CD4-positive, CD25-positive, alpha-beta regulatory T cell (primary cell): ENCODE results near the gene TMUB1. TPM values are rescaled to one million over a fixed set of nuclear protein-coding genes. Genes with fewer than 3 reads are reported as not detected.

Experiments
- ATAC-seq, 2 donors: fragments of 150-1000 bp; cut with Tn5 transposase; one replicate each; pipeline ENCODE4 v1.10.0; 2021; ENCODE audit warnings: low read depth in 2 of 2, moderate number of reproducible peaks in 2 of 2, moderate library complexity in 1 of 2
- DNase-seq, 3 donors: peaks; one replicate each; pipeline versions ENCODE4 v3.0.0 to v3.0.0-alpha.2; 2012 to 2022; ENCODE audit warnings: mixed read lengths in 1 of 3
- H3K27ac ChIP-seq: one replicate; pipeline ENCODE4 v1.7.0; 2013; ENCODE audit warnings: mild to moderate bottlenecking, low read length; ENCODE audit not compliant: insufficient read depth, poor library complexity, severe bottlenecking
- H3K27me3 ChIP-seq: one replicate; pipeline ENCODE4 v1.7.0; 2013; ENCODE audit warnings: low read length; ENCODE audit not compliant: control insufficient read depth, insufficient read depth
- H3K36me3 ChIP-seq: one replicate; pipeline ENCODE4 v1.7.0; 2013; ENCODE audit warnings: mild to moderate bottlenecking, low read length, moderate library complexity; ENCODE audit not compliant: control insufficient read depth, insufficient read depth
- H3K4me1 ChIP-seq: 2 replicates; pipeline ENCODE4 v1.7.0; 2013; ENCODE audit warnings: mild to moderate bottlenecking, low read length; ENCODE audit not compliant: insufficient read depth, control insufficient read depth, poor library complexity, severe bottlenecking
- H3K4me3 ChIP-seq: one replicate; pipeline ENCODE4 v1.7.0; 2013; ENCODE audit warnings: low read depth, mild to moderate bottlenecking, low read length, moderate library complexity
- H3K9me3 ChIP-seq, 2 experiments: 1 replicate in 1 of 2; 2 replicates in 1 of 2; pipeline ENCODE4 v1.7.0; 2013; ENCODE audit warnings: low read length in 2 of 2, mild to moderate bottlenecking in 1 of 2, moderate library complexity in 1 of 2; ENCODE audit not compliant: control insufficient read depth in 2 of 2
- H3K27ac Mint-ChIP-seq, 3 donors: one replicate each; pipeline ENCODE4 v1.8.0; 2020 to 2022; ENCODE audit warnings: mild to moderate bottlenecking in 3 of 3, mixed read lengths in 3 of 3, moderate library complexity in 2 of 3
- H3K27me3 Mint-ChIP-seq: one replicate; pipeline ENCODE4 v1.8.0; 2022; ENCODE audit warnings: mild to moderate bottlenecking, mixed read lengths
- H3K36me3 Mint-ChIP-seq: one replicate; pipeline ENCODE4 v1.8.0; 2020; ENCODE audit warnings: mixed read lengths
- H3K4me1 Mint-ChIP-seq, 4 donors: one replicate each; pipeline ENCODE4 v1.8.0; 2020 to 2022; ENCODE audit warnings: mixed read lengths in 4 of 4, mild to moderate bottlenecking in 1 of 4
- H3K4me3 Mint-ChIP-seq, 4 donors: one replicate each; pipeline ENCODE4 v1.8.0; 2020 to 2022; ENCODE audit warnings: mild to moderate bottlenecking in 4 of 4, mixed read lengths in 4 of 4, moderate library complexity in 3 of 4
- H3K9me3 Mint-ChIP-seq, 7 donors: one replicate each; pipeline ENCODE4 v1.8.0; 2020 to 2022; ENCODE audit warnings: mixed read lengths in 7 of 7, mild to moderate bottlenecking in 3 of 7, moderate library complexity in 2 of 7
- polyA plus RNA-seq, 4 donors: library from polyadenylated mRNA; unstranded; fragments of 300-500 nt; fragmentation: Illumina TruSeq; gene quantifications; one replicate each; pipeline ENCODE4 v1.2.3, GENCODE V29; 2021
- total RNA-seq: library from RNA; stranded (reverse); gene quantifications from one replicate; pipeline ENCODE4 v1.2.3, GENCODE V29; 2022

TMUB1 gene, protein sequence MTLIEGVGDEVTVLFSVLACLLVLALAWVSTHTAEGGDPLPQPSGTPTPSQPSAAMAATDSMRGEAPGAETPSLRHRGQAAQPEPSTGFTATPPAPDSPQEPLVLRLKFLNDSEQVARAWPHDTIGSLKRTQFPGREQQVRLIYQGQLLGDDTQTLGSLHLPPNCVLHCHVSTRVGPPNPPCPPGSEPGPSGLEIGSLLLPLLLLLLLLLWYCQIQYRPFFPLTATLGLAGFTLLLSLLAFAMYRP
- total RNA-seq (53.9 TPM), polyA plus RNA-seq (10 to 100 TPM; 41.1 to 54.6 (median 48.3) TPM)

DNA sequence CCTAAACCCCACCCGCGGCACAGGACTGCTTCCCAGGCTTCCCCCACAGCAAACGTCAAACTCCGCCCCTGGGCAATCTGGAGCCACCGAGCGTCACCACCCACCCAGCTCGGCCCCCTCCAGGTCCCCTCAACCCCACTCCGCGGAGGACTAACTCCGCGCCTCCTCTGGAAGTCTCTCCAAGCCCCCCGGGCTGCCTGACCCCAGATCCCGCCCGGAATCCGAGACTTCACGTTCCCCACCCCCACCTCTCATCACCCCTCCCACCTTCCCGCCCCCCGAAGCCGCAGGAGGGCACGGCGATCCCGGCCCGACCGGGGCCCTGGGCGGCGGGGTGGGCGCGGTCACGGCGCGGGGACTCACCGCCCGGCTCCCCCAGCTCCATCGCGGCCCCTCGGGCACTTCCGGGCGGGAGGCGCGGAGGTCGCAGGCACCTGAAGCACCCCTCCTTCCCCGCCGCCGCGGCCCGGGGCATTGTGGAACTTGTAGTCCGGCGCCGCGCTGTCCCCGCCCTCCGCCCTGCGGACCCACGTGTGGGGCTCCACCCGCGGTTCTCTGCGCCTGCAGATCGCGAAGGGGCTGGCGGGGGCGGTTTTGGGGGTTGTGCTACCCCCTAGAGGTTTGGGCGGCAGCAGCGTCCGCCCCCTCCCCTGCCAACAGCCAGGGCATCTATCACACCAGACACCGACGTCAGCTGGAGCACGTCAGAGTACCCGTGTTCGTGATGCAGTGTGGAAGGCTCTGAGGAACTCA, at the start of gene TMUB1:
TMUB1 (minus strand) TSS at position 423 of the 753 bp plus-strand sequence. CDS start 930 bp downstream, outside the sequence.
- Histone ChIP-seq H3K36me3 (no peaks in the 10 kb centered on the region), H3K4me1 (peaks cover 64% of the 10 kb centered on the region), H3K27me3 (peaks cover 10% of the 10 kb centered on the region), H3K9me3 (no peaks in the 10 kb centered on the region), H3K4me3 (peak within 1 kb of the TSS; percentile 79), H3K27ac (peak within 1 kb of the TSS; percentile 91)
- Mint-ChIP-seq H3K36me3 (no peaks in the 10 kb centered on the region), H3K4me3 (peak within 1 kb of the TSS; percentile 87 to 92 (median 90)), H3K4me1 (peaks cover 4 to 59% (median 19%) of the 10 kb centered on the region in 4 donors), H3K27me3 (peaks cover 17% of the 10 kb centered on the region), H3K9me3 (peaks cover 0 to 3% (median 0%) of the 10 kb centered on the region in 7 donors), H3K27ac (peak within 1 kb of the TSS; percentile 93 to 95 (median 94))
- DNase-seq: peak; percentile 86 to 89 (median 89)
- ATAC-seq: peak; percentile 67

DNA sequence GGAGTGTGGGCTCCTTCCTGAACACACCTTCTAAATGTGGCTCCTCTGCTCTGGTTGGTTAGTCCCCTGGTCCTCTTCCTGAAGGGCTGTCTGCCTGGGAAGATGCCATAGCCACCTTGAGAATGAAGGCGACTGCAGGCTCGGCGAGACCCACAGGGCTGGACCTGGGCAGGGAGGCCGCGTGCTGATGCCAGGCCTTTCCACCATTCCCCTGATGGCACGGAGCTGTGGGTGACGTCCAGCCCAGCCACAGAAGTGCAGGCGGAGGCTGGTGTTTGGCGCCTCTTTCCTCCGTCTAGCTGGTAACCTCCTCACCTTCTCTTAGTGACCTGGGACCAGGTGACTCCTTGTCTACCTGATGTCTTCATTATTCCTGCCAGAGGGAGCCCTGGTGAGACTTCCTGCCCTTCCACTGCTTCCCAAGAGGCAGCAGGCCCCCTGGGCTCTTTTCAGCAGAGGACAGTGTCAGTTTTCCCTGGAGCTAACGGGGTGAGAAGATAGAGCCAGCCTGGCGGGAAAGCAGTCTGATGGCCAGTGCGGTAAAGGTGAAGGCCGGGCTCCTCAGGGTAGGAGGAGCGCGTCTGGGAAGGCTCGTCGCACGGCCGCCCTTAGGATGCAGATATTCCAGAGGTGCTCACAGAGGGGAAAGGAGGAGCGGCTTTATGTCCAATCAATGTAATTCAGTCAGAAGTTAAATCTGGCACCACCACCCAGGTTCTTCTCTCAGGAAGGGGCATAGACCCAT, 49.3 kb upstream of the TMUB1 start:
- H3K36me3 Mint-ChIP-seq: peaks cover 5% of the 10 kb centered on the region

DNA sequence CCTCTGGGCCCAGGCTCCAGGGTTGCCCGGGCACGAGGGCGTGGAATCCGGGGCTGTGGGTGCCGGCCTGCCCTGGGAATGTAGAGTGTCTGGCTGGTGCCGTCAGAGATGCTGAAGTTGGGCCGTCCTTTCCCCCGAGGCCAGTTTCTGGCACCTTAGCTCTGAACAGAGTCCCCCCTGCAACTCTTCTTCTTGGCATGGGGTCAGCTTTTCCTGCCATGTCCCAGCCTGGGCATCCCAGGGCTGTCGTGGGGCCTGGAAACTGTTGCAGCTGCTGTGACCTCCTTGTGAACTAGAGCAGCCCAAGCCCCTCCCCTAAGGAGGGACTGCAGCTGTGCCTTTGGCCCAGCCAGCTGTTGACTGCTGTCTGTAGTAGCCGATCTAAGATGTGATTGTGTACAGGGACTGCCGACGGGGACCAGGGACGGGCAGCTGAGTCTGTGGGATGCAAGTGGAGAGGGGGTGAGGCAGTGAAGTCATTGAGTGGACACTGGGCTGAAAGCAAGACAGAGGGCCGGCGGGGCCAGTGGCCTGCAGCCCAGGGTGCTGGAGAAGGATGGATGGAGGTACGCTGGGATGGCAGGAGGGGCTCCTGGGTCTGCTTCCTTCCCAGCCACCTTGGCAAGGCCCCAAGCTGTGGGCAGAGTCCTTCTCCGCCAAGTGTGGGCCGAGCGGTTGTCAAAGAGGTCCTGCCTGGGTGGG, 48.5 kb upstream of the TMUB1 start:
- Histone ChIP-seq H3K4me3 (no peak overlapping the region), H3K27me3 (no peaks in the 10 kb centered on the region), H3K9me3 (no peaks in the 10 kb centered on the region), H3K4me1 (no peaks in the 10 kb centered on the region), H3K27ac (no peak overlapping the region), H3K36me3 (peaks cover 4% of the 10 kb centered on the region)
- Mint-ChIP-seq H3K9me3 (no peaks in the 10 kb centered on the region), H3K4me3 (no peak overlapping the region), H3K27ac (no peak overlapping the region), H3K4me1 (no peaks in the 10 kb centered on the region), H3K27me3 (no peaks in the 10 kb centered on the region), H3K36me3 (peaks cover 5% of the 10 kb centered on the region)
- DNase-seq (no peak), ATAC-seq (no peak)

More for the DNA sequence above, 49.3 kb upstream of the TMUB1 start:
- ATAC-seq (no peak), DNase-seq (no peak)
- no peak overlapping the region for H3K4me3 ChIP-seq
- Mint-ChIP-seq H3K4me1 (no peaks in the 10 kb centered on the region), H3K4me3 (no peak overlapping the region), H3K9me3 (no peaks in the 10 kb centered on the region), H3K27ac (no peak overlapping the region), H3K27me3 (no peaks in the 10 kb centered on the region)
- H3K36me3 ChIP-seq: peaks cover 4% of the 10 kb centered on the region
- no peaks in the 10 kb centered on the region for H3K27me3 ChIP-seq
- H3K27ac ChIP-seq: no peak overlapping the region
- H3K4me1 ChIP-seq: no peaks in the 10 kb centered on the region
- H3K9me3 ChIP-seq: no peaks in the 10 kb centered on the region

DNA sequence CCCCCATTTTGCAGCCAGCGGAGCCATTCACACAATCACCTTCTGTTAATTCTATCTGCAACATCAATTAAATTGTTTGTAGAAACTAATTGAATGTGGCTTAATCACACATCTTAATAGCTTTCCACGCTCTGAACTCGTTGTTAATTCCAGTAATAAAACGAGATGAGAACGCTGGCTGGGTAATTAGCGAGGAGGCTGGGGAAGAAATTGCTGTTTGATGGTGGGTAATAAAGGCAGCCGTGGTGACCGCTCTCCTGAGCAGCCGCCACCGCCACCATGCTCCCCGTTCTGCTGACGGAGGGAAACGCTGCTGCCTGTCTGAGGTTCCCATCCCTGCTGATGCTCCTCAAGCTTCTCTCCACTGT, 47.9 kb upstream of the TMUB1 start:
- Histone ChIP-seq H3K4me3 (no peak overlapping the region), H3K4me1 (no peaks in the 10 kb centered on the region), H3K27ac (no peak overlapping the region), H3K36me3 (peaks cover 4% of the 10 kb centered on the region), H3K9me3 (no peaks in the 10 kb centered on the region), H3K27me3 (no peaks in the 10 kb centered on the region)
- Mint-ChIP-seq H3K27me3 (no peaks in the 10 kb centered on the region), H3K9me3 (no peaks in the 10 kb centered on the region), H3K4me1 (no peaks in the 10 kb centered on the region), H3K36me3 (peaks cover 1% of the 10 kb centered on the region), H3K27ac (no peak overlapping the region), H3K4me3 (no peak overlapping the region)
- no peak for DNase-seq
- no peak for ATAC-seq

DNA sequence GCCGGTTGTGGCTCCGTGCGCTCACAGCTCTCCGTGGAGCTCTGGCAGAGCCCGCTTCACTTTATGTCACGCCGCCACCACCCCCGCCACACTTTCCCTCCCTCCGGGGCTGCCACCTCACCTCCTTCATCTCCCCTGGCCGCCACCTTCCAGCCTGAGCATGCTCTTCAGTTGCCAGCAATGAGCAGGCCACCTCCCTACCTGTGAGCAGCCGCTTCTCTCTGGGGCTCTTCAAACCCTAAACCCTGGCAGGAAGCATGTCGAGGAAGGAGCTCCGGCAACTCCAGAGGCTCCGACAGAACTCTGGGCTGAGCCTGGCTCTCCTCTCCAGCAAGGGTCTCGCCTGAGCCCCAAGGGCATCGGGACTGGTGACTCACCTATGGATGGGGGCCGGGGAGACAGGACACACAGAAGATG, 47.5 kb upstream of the TMUB1 start:
- Histone ChIP-seq H3K4me3 (no peak overlapping the region), H3K4me1 (no peaks in the 10 kb centered on the region), H3K36me3 (peaks cover 4% of the 10 kb centered on the region), H3K27ac (no peak overlapping the region), H3K27me3 (no peaks in the 10 kb centered on the region), H3K9me3 (no peaks in the 10 kb centered on the region)
- Mint-ChIP-seq H3K27ac (no peak overlapping the region), H3K9me3 (no peaks in the 10 kb centered on the region), H3K4me1 (no peaks in the 10 kb centered on the region), H3K4me3 (no peak overlapping the region), H3K27me3 (no peaks in the 10 kb centered on the region), H3K36me3 (no peaks in the 10 kb centered on the region)
- ATAC-seq: no peak
- DNase-seq: no peak

DNA sequence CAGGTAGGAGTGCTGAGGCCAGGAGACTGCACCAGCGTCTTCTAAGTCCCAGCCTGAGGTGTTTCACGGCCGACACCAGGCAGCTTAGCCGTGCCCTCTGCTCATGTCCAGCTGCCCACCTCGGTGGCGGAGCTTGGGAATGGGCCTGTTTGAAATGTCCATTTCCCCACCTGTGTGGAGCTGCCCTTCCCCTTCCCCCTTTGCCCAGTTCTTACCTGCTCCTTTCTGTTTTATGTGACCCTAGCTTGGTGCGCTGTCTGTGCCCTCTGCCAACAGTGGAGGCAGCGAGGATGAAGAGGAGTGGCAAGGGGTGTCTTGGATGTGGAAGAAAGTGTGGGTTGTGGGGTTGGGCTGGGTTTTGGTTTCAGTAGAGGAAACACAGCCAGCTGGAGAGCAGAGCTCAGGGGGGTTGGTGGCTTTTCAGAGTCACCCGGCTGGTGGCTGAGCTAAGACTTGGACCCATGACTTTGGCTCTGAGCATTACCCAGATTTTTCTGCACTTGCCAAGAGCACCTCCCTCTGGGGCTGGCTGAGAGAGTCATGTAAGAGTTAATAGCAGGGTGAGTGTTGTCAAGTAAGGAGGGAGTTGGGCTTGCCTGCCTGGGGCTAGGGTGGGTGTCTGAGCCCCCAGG, 46.8 kb upstream of the TMUB1 start:
- Histone ChIP-seq H3K27me3 (no peaks in the 10 kb centered on the region), H3K27ac (no peak overlapping the region), H3K9me3 (no peaks in the 10 kb centered on the region), H3K4me1 (no peaks in the 10 kb centered on the region), H3K4me3 (no peak overlapping the region), H3K36me3 (peaks cover 4% of the 10 kb centered on the region)
- Mint-ChIP-seq H3K36me3 (no peaks in the 10 kb centered on the region), H3K27ac (no peak overlapping the region), H3K4me3 (no peak overlapping the region), H3K27me3 (no peaks in the 10 kb centered on the region), H3K4me1 (no peaks in the 10 kb centered on the region), H3K9me3 (no peaks in the 10 kb centered on the region)
- no peak for ATAC-seq
- DNase-seq: no peak
